Left lung (tissue), 10 donors: ENCODE measurements around the gene ALDH7A1. TPM values are rescaled to one million over a fixed set of nuclear protein-coding genes. Genes with fewer than 3 reads are reported as not detected.
A peak's percentile ranks its signal among the peaks of the same experiment; 100 is the strongest.

ENCODE experiments used
- ATAC-seq: fragments of 200-7000 bp; cut with Tn5 transposase; one replicate; pipeline ENCODE4 v1.9.1; 2020; ENCODE audit warnings: moderate library complexity
- DNase-seq, 4 donors: peaks; one replicate each; pipeline ENCODE4 v3.0.0-alpha.2; 2013 to 2020
- H3K27ac ChIP-seq, 2 donors: fragments of 200-600 bp; sonication (generic) in 1 of 2; one replicate each; pipeline versions ENCODE4 v1.5.0 to v1.8.0; 2020 to 2021
- H3K27me3 ChIP-seq, 2 donors: fragments of 200-600 bp; sonication (generic) in 1 of 2; one replicate each; pipeline versions ENCODE4 v1.5.0 to v1.8.0; 2020 to 2021
- H3K36me3 ChIP-seq, 2 donors: fragments of 200-600 bp; sonication (generic) in 1 of 2; one replicate each; pipeline versions ENCODE4 v1.5.0 to v1.8.0; 2020 to 2021
- H3K4me1 ChIP-seq, 2 donors: fragments of 200-600 bp; one replicate each; pipeline ENCODE4 v1.8.0; 2021
- H3K4me3 ChIP-seq, 2 donors: fragments of 200-600 bp; sonication (generic) in 1 of 2; one replicate each; pipeline versions ENCODE4 v1.5.0 to v1.8.0; 2020 to 2021; ENCODE audit warnings: mild to moderate bottlenecking in 1 of 2
- H3K9me3 ChIP-seq, 2 donors: fragments of 200-600 bp; sonication (generic) in 1 of 2; one replicate each; pipeline versions ENCODE4 v1.5.0 to v1.8.0; 2020 to 2021
- intact Hi-C, 2 donors: fragments of 100-400 bp; cut with DNase I; formaldehyde crosslinking; loops; one replicate each; pipeline versions ENCODE4 v1.11.2 to v1.14.2; 2022
- polyA plus RNA-seq, 6 donors: library from polyadenylated mRNA; unstranded; fragments of 120-200 nt; gene quantifications; one replicate each; pipeline ENCODE4 v1.2.1, GENCODE V29; 2013; ENCODE audit not compliant: insufficient read length in 6 of 6
- total RNA-seq, 2 donors: library from RNA; stranded (reverse); fragmentation: NEBNext Ultra II Directional; extraction: Animal tissue kit (Norgen Biotek cat#: 25700); gene quantifications; one replicate each; pipeline ENCODE4 v1.2.1, GENCODE V29; 2021
- TF ChIP-seq, protein P1 (sequence below), 2 donors: fragments of 200-600 bp; sonication (generic) in 1 of 2; IDR thresholded peaks; one replicate each; pipeline versions ENCODE4 v1.5.0 to v1.8.0; 2021; ENCODE audit warnings: antibody characterized with exemption in 2 of 2
- donor health status: DM: no; HTN: yes; CAD: no.
- donor health status: DM: no; HTN: no; CAD: no.

The ALDH7A1 gene
- total and polyA plus RNA-seq, 8 donors, result 34.2 to 137 (median 122) TPM

DNA sequence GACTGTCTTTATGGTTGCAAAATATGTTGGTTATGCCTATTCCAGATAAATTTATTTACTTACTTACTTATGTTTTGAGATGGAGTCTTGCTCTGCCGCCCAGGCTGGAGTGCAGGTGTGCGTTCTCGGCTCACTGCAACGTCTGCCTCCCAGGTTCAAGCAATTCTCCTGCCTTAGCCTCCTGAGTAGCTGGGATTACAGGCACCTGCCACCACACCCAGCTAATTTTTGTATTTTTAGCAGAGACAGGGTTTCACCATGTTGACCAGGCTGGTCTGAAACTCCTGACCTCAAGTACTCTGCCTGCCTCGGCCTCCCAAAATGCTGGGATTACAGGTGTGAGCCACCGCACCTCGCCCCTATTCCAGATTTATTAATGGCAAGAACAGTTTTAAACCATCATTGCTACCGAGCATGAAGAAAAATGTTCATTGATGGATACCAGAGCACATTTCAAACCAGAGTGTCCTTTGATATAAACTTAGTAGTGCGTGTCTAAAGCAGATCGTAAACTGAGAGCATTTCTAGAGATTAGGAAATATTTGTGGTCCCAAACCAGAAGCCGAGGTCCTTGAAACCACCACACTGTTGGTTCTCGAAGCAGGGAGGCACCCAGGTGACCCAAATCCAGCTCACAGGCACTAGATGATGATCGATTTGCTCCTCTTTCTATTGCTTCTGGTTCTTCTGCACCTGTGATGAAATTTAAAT, 86.6 kb downstream of the ALDH7A1 start:
- Histone ChIP-seq H3K27ac (peak overlapping the region; percentile 41 to 49), H3K4me1 (peaks cover 8 to 13% of the 10 kb centered on the region in 2 donors), H3K9me3 (no peaks in the 10 kb centered on the region), H3K36me3 (no peaks in the 10 kb centered on the region), H3K4me3 (no peak overlapping the region), H3K27me3 (no peaks in the 10 kb centered on the region)
- intact Hi-C loops, result no loop called here
- no peak for ATAC-seq
- no peak for DNase-seq
- TF ChIP-seq, protein P1, sequence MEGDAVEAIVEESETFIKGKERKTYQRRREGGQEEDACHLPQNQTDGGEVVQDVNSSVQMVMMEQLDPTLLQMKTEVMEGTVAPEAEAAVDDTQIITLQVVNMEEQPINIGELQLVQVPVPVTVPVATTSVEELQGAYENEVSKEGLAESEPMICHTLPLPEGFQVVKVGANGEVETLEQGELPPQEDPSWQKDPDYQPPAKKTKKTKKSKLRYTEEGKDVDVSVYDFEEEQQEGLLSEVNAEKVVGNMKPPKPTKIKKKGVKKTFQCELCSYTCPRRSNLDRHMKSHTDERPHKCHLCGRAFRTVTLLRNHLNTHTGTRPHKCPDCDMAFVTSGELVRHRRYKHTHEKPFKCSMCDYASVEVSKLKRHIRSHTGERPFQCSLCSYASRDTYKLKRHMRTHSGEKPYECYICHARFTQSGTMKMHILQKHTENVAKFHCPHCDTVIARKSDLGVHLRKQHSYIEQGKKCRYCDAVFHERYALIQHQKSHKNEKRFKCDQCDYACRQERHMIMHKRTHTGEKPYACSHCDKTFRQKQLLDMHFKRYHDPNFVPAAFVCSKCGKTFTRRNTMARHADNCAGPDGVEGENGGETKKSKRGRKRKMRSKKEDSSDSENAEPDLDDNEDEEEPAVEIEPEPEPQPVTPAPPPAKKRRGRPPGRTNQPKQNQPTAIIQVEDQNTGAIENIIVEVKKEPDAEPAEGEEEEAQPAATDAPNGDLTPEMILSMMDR (IDR thresholded peaks at IDR 0.05), result no peak

DNA sequence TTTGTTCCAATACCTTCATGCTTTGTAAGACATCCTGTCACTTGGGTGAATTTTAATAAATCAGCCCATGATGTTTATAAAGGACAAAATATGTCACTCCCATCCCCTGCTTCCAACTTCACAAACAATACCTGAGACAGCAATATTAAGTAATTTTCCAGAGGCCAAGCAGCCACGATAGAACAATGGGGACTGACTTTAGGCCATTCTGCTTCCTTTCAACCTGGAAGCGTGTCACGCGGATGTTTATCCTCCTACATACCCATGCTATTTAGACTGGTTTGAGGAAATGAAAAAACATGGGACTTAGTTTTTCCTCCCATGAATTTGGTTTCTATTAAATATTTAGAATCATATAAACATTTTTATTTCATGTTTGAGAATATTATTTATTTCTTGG, 88.9 kb downstream of the ALDH7A1 start:
- ATAC-seq (no peak), DNase-seq (no peak)
- H3K36me3 ChIP-seq, result no peaks in the 10 kb centered on the region
- H3K27me3 ChIP-seq, result no peaks in the 10 kb centered on the region
- no peak overlapping the region for H3K4me3 ChIP-seq
- peak overlapping the region in 1 of 2 donors; percentile 11 for H3K27ac ChIP-seq
- H3K9me3 ChIP-seq, result no peaks in the 10 kb centered on the region
- TF ChIP-seq, protein P1 (IDR thresholded peaks at IDR 0.05), result no peak
- peaks cover 12 to 16% of the 10 kb centered on the region in 2 donors for H3K4me1 ChIP-seq
- intact Hi-C loops, result no loop called here

DNA sequence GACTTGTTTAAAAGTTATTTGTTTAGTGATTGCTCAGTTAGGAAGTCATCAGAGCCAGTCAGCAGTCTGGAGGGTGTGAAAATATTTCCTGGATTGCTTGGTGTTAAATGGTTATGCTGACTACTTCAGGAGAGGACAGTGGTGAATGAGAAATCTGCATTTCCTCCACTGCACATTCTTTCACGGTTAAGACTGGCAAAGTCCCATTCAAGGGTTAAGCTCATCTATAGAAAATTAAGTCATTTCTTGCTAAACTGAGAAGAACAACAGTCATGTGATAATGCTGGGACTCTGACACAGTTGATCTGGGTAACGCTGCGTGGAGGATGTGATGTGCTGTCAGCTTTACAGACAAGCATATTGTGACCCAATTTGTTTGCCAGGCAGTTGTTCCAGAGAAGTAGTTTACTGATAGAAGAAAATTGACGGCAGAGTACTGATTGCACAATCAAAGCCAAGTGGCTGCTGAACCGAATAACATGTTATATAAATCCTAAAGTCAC, 91.4 kb downstream of the ALDH7A1 start:
- peak in 3 of 4 donors; percentile 43 to 74 (median 55) for DNase-seq
- Histone ChIP-seq H3K27me3 (no peaks in the 10 kb centered on the region), H3K36me3 (no peaks in the 10 kb centered on the region), H3K4me1 (peaks cover 6 to 12% of the 10 kb centered on the region in 2 donors), H3K9me3 (no peaks in the 10 kb centered on the region), H3K4me3 (no peak overlapping the region), H3K27ac (peak overlapping the region; percentile 10 to 57)
- TF ChIP-seq, protein P1 (IDR thresholded peaks at IDR 0.05), result no peak
- ATAC-seq, result peak; percentile 85
- intact Hi-C loops, result no loop called here

DNA sequence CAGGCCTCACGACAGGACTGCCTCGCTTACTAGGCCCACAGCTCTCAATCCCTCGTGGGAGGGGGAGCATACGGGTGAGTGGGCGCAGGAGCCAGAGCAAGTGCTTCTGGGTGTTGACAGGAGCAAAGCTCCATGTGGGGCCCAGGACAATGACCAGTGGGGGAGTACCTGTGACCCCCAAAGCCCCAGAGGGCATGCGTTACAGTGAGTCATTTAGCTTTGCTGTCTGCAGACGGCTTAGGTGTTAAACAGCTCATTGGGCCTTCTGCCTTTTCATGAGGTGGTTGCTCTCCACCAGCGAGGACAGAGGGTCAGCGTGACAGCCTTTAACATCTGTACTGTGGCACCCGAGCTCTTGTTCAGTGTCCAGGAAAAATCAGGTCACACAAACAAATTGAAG, 93.6 kb downstream of the ALDH7A1 start:
- TF ChIP-seq, protein P1 (IDR thresholded peaks at IDR 0.05), result no peak
- ATAC-seq (no peak), DNase-seq (no peak)
- Histone ChIP-seq H3K4me3 (no peak overlapping the region), H3K9me3 (no peaks in the 10 kb centered on the region), H3K27ac (no peak overlapping the region), H3K4me1 (peaks cover 6 to 12% of the 10 kb centered on the region in 2 donors), H3K27me3 (no peaks in the 10 kb centered on the region), H3K36me3 (no peaks in the 10 kb centered on the region)
- intact Hi-C loops, result no loop called here

DNA sequence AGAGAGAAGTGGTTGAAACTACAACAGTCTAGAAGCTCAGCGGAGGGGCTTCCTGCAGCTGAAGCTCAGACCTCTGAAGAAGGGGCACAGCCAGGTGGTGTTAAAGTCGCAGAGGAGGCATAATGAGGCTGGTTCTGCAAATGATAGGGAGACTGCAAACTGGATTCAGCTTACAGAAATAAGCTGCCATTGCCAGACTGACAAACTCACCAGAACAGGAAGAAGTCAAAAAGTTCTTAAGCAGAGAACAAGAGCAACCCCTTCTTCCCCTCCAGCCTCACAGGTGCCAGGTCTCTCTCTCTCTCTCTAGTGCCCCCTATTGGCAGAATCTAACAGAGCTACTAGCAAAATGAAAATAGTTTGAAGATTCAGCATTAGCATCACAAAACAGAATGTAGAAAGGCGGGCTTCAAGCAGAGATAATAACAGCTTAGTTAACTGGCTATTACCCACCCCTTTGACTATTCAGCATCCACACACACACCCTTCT, 95.1 kb downstream of the ALDH7A1 start:
- intact Hi-C loops, result no loop called here
- no peaks in the 10 kb centered on the region for H3K36me3 ChIP-seq
- no peak overlapping the region for H3K27ac ChIP-seq
- TF ChIP-seq, protein P1 (IDR thresholded peaks at IDR 0.05), result peak; percentile 21 to 49
- DNase-seq, result no peak
- H3K9me3 ChIP-seq, result no peaks in the 10 kb centered on the region
- ATAC-seq, result peak; percentile 38
- no peaks in the 10 kb centered on the region for H3K27me3 ChIP-seq
- peaks cover 6 to 12% of the 10 kb centered on the region in 2 donors for H3K4me1 ChIP-seq
- H3K4me3 ChIP-seq, result no peak overlapping the region
